ENCODE results near the gene NUP35. TPM values are rescaled to one million over a fixed set of nuclear protein-coding genes. Genes with fewer than 3 reads are reported as not detected.

NUP35 gene
- total and polyA plus RNA-seq, 2 of the 4 experiments (the other 2 are of a cell fraction) = 10.9 to 23.3 TPM

GRCh38 chr2:183163821-183164649 lies 39.8 kb downstream of the NUP35 start:
- H2BK20ac ChIP-seq (ENCODE audit: low read depth, low read length) = no peak overlapping the region
- CTCF ChIA-PET = no interaction called here
- no peak overlapping the region for H4K5ac ChIP-seq (ENCODE audit: low read depth, low read length)

More at GRCh38 chr2:183163821-183164649, 39.8 kb downstream of the NUP35 start:
- no peak overlapping the region for H2AK5ac ChIP-seq (ENCODE audit: low read depth, low read length)
- peaks cover 3% of the 10 kb centered on the region; the same call in 1 of the 2 replicates for H3K9me1 ChIP-seq (ENCODE audit: insufficient read depth, low read length)
- no peak overlapping the region for H2BK5ac ChIP-seq (ENCODE audit: low read depth, low read length, poor library complexity, severe bottlenecking)
- no peak overlapping the region for H3K56ac ChIP-seq (ENCODE audit: extremely low read depth, insufficient read depth, low read length)
- no peak for DNase-seq
- no peaks in the 10 kb centered on the region for H4K20me1 ChIP-seq (ENCODE audit: insufficient read depth, low read length)
- no TSS peak for BruUV-seq (replicated peaks)
- 0 out of 2 replicates have a peak overlapping the region, but pooled peaks have one; percentile 29 for H3K14ac ChIP-seq (replicated peaks; ENCODE audit: low read depth, low read length)
- no peaks in the 10 kb centered on the region for H3K27me3 ChIP-seq (ENCODE audit: control insufficient read depth, insufficient read depth, low read length)
- no peak overlapping the region for H3K9ac ChIP-seq (ENCODE audit: low read depth, low read length)
- no peak overlapping the region for H2AK9ac ChIP-seq (replicated peaks; ENCODE audit: low read depth, low read length, poor library complexity)
- no peak overlapping the region for H2BK15ac ChIP-seq (ENCODE audit: low read depth, low read length)
- intact Hi-C loops (cut with micrococcal nuclease) (no loop called here), dilution Hi-C loops (cut with HindIII; ENCODE audit: low sequenced_read_pairs, unreplicated experiment) (no loop called here), in situ Hi-C loops (cut with MboI; ENCODE audit: low sequenced_read_pairs) (no loop called here)
- no peak overlapping the region for H3K4me2 ChIP-seq (ENCODE audit: low read depth, low read length)
- TF ChIP-seq USF2 (IDR thresholded peaks at IDR 0.05; ENCODE audit: low read depth, low read length) (no peak), MAZ (IDR thresholded peaks at IDR 0.05; ENCODE audit: borderline replicate concordance, low read depth, low read length) (no peak), RFX5 (IDR thresholded peaks at IDR 0.05; ENCODE audit: low read depth, low read length) (no peak), MXI1 (IDR thresholded peaks at IDR 0.05; ENCODE audit: borderline replicate concordance, low read depth, low read length) (no peak), CTCF (conservative IDR thresholded peaks at IDR 0.05; ENCODE audit: low read depth, low read length) (no peak)
- H4K8ac ChIP-seq (ENCODE audit: low read depth in 2 of 2, low read length in 2 of 2) = no peak overlapping the region
- no peaks in the 10 kb centered on the region; the same call in 1 of the 2 replicates for H3K4me1 ChIP-seq (ENCODE audit: control insufficient read depth, insufficient read depth, low read length)
- H2BK120ac ChIP-seq (ENCODE audit: low read depth, low read length) = no peak overlapping the region
- no peaks in the 10 kb centered on the region for H3K9me3 ChIP-seq (ENCODE audit: control insufficient read depth, insufficient read depth, low read length)
- H3K23ac ChIP-seq (ENCODE audit: low read depth, low read length) = no peak overlapping the region
- no peak overlapping the region for H4K91ac ChIP-seq (ENCODE audit: insufficient read depth, low read depth, low read length)
- POLR2A ChIA-PET (ENCODE audit: unreplicated experiment) = interaction anchor here (0.5 kb wide), 1 partner anchor 63 kb away, joined by 3 read pairs; no protein-coding TSS in a partner anchor
- no peak overlapping the region for H2AFZ ChIP-seq (replicated peaks; ENCODE audit: low read length, poor library complexity)
- H3K79me1 ChIP-seq (ENCODE audit: low read depth in 1 of 2, low read length in 2 of 2) = peaks cover 0 to 6% of the 10 kb centered on the region in 2 experiments; a peak in 2 of 4 replicates
- peaks cover 5% of the 10 kb centered on the region for H3K36me3 ChIP-seq (ENCODE audit: control insufficient read depth, insufficient read depth, low read length)
- no CpG with 5 or more reads among the region's 6 CpGs for WGBS, 2 experiments (ENCODE audit: extremely low coverage in 2 of 2, insufficient read length in 1 of 2)
- no peak for ATAC-seq (ENCODE audit: low read depth)
- no peak overlapping the region for H3K27ac ChIP-seq (ENCODE audit: insufficient read depth, low read length)
- no peak overlapping the region for H3K18ac ChIP-seq (ENCODE audit: low read depth, low read length)
- H3K4ac ChIP-seq (ENCODE audit: low read depth, low read length) = no peak overlapping the region
- H3K4me3 ChIP-seq (ENCODE audit: insufficient read depth, low read depth, low read length) = no peak overlapping the region
